Measurements from ENCODE around the gene PTPRE.

DNA sequence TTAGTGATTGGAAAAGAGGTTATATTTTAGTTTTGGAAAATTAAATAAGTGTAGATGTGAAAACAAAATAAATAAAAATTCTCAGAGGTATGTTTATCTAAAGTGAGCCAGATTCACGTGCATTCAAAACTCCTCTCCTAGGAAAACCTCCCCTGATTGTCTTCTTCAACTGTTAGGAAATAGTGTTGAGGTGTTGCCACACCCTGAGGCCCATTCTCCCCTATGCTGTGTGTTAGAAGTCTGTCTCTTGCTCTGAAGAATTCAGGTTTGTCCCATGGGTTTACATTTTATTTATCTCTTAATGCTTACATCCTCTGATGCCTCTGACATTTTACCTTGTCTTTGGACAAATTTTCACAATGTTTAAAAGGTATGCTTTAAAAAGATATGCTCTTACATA is 40.3 kb downstream of the PTPRE start:
- TF ChIP-seq EZH2 (IDR thresholded peaks at IDR 0.05) (no peak), CTCF (IDR thresholded peaks at IDR 0.05) (no peak)

All from neural progenitor cell (in vitro differentiated cells).